Measurements from ENCODE around the gene GAB1. TPM values are rescaled to one million over a fixed set of nuclear protein-coding genes. Genes with fewer than 3 reads are reported as not detected.

The GAB1 gene
- 10 to 100 TPM; 24.8 to 67.5 (median 38.7) TPM for total RNA-seq

DNA sequence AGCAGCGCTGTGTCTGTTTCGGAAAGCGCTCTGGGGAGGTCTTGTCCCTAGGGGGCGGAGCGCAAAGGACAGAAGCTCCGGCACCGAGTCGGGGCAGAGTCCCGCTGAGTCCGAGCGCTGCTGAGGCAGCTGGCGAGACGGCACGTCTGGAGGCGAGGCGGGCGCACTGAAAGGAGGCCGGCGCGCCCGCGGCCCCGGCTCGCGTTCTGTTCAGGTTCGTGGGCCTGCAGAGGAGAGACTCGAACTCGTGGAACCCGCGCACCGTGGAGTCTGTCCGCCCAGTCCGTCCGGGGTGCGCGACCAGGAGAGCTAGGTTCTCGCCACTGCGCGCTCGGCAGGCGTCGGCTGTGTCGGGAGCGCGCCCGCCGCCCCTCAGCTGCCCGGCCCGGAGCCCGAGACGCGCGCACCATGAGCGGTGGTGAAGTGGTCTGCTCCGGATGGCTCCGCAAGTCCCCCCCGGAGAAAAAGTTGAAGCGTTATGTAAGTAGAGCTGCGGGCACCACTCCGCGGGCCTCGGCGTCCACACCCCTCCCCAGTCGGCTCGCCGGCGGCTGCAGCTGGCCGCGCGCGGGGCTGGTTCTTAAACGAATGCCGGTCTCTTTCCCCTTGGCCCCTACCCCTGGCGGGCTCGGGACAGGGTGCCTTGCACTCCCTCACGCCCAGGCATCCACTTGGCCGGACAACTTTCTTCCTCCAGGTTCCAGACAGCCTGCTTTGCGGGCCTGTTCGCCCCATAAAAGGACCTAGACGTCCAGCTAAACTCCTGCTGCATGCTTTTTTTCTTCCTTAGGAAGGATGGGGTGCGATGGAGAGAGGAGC lies at the start of gene GAB1:
TSS of gene GAB1 (plus strand) at position 96 of the 819 bp plus-strand sequence. CDS start at position 409, 313 bp downstream.
- Histone ChIP-seq H3K4me1 (no peaks in the 10 kb centered on the region), H3K4me3 (peak within 1 kb of the TSS; percentile 76 to 98 (median 88)), H3K36me3 (no peaks in the 10 kb centered on the region), H3K27ac (peak within 1 kb of the TSS; percentile 98), H3K9me3 (no peaks in the 10 kb centered on the region), H3K27me3 (no peaks in the 10 kb centered on the region)
- no peak for TF ChIP-seq POLR2AphosphoS5 (IDR thresholded peaks at IDR 0.05)
- peak; percentile 16 for TF ChIP-seq POLR2A (IDR thresholded peaks at IDR 0.05)
- TF ChIP-seq, protein P1, sequence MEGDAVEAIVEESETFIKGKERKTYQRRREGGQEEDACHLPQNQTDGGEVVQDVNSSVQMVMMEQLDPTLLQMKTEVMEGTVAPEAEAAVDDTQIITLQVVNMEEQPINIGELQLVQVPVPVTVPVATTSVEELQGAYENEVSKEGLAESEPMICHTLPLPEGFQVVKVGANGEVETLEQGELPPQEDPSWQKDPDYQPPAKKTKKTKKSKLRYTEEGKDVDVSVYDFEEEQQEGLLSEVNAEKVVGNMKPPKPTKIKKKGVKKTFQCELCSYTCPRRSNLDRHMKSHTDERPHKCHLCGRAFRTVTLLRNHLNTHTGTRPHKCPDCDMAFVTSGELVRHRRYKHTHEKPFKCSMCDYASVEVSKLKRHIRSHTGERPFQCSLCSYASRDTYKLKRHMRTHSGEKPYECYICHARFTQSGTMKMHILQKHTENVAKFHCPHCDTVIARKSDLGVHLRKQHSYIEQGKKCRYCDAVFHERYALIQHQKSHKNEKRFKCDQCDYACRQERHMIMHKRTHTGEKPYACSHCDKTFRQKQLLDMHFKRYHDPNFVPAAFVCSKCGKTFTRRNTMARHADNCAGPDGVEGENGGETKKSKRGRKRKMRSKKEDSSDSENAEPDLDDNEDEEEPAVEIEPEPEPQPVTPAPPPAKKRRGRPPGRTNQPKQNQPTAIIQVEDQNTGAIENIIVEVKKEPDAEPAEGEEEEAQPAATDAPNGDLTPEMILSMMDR (IDR thresholded peaks at IDR 0.05), result peak in 2 of 3 donors; percentile 11 to 30
- DNase-seq (ENCODE audit: low spot score in 2 of 2), result peak; percentile 62 to 77
- intact Hi-C loops (cut with DNase I; ENCODE audit: low total_unique reads), result no loop called here

DNA sequence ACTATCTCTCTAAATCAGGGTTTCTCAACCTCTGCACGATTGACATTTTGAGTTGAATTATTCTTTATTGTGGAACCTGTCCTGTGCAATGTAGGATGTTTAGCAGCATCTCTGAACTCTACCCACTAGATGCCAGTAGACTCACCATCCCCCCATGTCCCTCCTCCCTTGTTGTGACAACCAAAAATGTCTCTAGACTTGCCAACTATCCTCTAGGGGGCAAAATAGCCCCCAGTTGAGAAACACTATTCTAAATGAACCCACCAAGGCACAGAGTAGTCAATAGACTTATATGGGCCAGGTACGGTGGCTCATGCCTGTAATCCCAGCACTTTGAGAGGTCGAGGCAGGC lies 49.1 kb upstream of the GAB1 start:
- intact Hi-C loops (cut with DNase I; ENCODE audit: low total_unique reads), result loop anchor here (5.0 kb wide), 1 partner anchor 65 kb away; no protein-coding TSS in a partner anchor
- no peak overlapping the region for H3K4me3 ChIP-seq
- H3K27me3 ChIP-seq, result no peaks in the 10 kb centered on the region
- DNase-seq (ENCODE audit: low spot score in 2 of 2), result no peak
- no peaks in the 10 kb centered on the region for H3K9me3 ChIP-seq
- H3K27ac ChIP-seq, result peak overlapping the region; percentile 48 to 57
- H3K4me1 ChIP-seq, result no peaks in the 10 kb centered on the region
- H3K36me3 ChIP-seq, result no peaks in the 10 kb centered on the region
- no peak for TF ChIP-seq POLR2A (IDR thresholded peaks at IDR 0.05)
- no peak for TF ChIP-seq POLR2AphosphoS5 (IDR thresholded peaks at IDR 0.05)
- TF ChIP-seq, protein P1 (IDR thresholded peaks at IDR 0.05), result no peak

DNA sequence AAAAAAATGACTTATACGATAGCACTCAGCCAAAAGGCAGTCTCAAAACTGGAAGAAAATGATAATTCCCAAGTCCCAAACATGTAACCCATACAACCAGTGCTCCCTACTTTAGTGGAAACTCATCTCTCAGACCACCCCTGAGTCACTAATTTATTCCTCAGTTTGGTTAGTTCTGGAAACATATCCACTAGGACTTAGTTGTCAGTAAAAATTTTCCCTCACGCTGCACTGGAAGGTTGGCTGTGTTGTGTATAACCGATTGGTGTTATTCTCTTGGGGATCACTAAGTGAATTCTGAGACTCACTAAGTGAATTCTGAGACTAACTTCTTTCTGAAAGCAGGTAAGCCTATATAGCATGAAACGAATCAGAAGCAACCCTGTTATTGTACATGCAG lies 48.5 kb upstream of the GAB1 start:
- DNase-seq (ENCODE audit: low spot score in 2 of 2), result no peak
- no peaks in the 10 kb centered on the region for H3K27me3 ChIP-seq
- H3K9me3 ChIP-seq, result no peaks in the 10 kb centered on the region
- H3K36me3 ChIP-seq, result no peaks in the 10 kb centered on the region
- H3K4me3 ChIP-seq, result no peak overlapping the region
- intact Hi-C loops (cut with DNase I; ENCODE audit: low total_unique reads), result loop anchor here (5.0 kb wide), 1 partner anchor 66 kb away; no protein-coding TSS in a partner anchor
- TF ChIP-seq POLR2AphosphoS5 (IDR thresholded peaks at IDR 0.05) (no peak), POLR2A (IDR thresholded peaks at IDR 0.05) (no peak)
- TF ChIP-seq, protein P1 (IDR thresholded peaks at IDR 0.05), result no peak
- H3K27ac ChIP-seq, result no peak overlapping the region
- no peaks in the 10 kb centered on the region for H3K4me1 ChIP-seq

DNA sequence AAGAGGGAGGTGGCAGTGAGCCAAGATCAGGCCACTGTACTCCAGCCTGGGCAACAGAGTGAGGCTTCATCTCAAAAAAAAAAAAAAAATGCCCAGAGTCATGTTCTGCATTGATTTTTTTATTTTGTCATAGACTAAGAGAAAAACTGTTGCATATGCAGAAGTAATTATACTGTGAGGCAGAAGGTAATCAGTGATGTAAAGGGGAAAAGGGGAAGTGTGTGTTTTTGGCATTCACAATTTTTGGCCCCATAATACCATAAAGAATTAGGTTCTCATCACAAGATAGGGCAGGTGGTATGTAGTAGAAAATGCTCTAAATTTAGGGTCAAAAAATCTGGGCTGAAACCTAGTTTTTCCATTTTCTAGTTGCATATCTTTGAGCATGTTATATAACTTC lies 47.3 kb upstream of the GAB1 start:
- no peaks in the 10 kb centered on the region for H3K4me1 ChIP-seq

More for the DNA sequence above, 47.3 kb upstream of the GAB1 start:
- DNase-seq (ENCODE audit: low spot score in 2 of 2), result no peak
- no peak overlapping the region for H3K27ac ChIP-seq
- TF ChIP-seq POLR2AphosphoS5 (IDR thresholded peaks at IDR 0.05), result no peak
- TF ChIP-seq POLR2A (IDR thresholded peaks at IDR 0.05), result no peak
- TF ChIP-seq, protein P1 (IDR thresholded peaks at IDR 0.05), result no peak
- H3K9me3 ChIP-seq, result no peaks in the 10 kb centered on the region
- no peaks in the 10 kb centered on the region for H3K36me3 ChIP-seq
- no peaks in the 10 kb centered on the region for H3K27me3 ChIP-seq
- H3K4me3 ChIP-seq, result no peak overlapping the region
- intact Hi-C loops (cut with DNase I; ENCODE audit: low total_unique reads), result loop anchor here (5.0 kb wide), 1 partner anchor 67 kb away; no protein-coding TSS in a partner anchor
